GM21390 (cell line): Measurements from ENCODE around the gene RAD51B.

Source experiments
- ATAC-seq: cut with Tn5 transposase; IDR thresholded peaks from one replicate; pipeline ENCODE4 v1.9.1; 2021; ENCODE audit not compliant: unreplicated experiment

RAD51B gene

GRCh38 chr14:68667313-68667791 lies 847.8 kb downstream of the RAD51B start:
- no peak for ATAC-seq

- ATAC-seq: no peak
Measured at GRCh38 chr14:68668028-68668427, 848.4 kb downstream of the RAD51B start.

- no peak for ATAC-seq
Measured at GRCh38 chr14:68668531-68668930, 849.0 kb downstream of the RAD51B start.

DNA sequence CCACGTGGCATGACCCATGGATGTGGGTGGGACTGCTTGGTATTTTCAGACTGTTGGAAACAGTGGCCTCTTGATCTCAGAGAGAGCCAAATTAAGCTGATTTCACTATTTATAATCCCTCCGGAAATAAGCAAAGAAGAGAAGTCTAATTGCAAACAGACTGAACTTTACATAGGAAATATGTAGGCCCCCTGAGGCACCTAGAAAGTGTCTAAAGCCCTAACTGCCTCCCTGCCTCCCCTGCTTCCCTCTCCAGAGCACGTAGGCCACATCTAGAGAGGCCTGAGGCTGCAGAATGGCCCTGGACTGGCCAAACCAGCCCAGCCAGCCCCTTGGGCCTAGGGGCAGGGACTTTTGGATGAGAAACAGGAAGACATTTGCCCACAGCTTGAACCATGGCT lies 849.5 kb downstream of the RAD51B start:
- ATAC-seq: no peak

GRCh38 chr14:68669603-68670358 lies 850.2 kb downstream of the RAD51B start:
- no peak for ATAC-seq

DNA sequence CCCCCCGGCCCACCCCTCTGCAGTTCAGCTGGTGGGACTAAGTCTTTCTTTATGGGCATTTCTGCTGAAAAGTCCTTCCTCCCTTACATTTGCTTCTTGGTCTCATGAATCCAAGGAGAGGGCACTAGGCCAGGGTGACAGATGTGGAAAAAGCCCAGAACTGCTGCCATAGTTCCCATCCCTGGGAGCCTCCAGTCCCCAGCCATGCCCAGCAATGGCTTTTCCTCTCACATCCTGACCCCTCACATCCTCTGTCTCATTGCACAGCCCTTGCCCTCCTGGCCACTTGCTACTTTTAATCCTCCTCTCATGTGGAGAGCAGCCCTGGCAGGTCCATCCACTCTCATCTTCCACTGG lies 850.8 kb downstream of the RAD51B start:
- no peak for ATAC-seq

DNA sequence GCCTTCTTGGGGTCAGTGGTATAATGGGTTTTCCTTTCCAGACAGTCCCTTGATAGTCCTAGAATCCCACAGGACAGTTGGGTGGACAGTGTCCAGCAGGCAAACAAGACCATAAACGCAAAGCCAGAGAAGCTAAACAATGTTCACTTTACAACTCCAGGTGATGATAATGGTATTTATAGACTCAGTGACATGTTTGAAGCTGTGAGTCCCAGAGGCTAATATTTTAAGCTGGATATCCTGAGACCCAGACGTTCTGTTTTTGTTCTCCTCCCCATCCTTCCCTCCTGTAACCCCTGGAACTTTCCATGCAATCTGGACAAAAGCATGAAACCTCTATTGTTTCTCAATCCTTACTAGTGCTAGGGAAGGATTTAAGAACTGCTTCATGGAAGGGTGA lies 852.3 kb downstream of the RAD51B start:
- no peak for ATAC-seq

- ATAC-seq: no peak
Measured at GRCh38 chr14:68672609-68673285, 853.2 kb downstream of the RAD51B start.

- ATAC-seq: no peak
Measured at GRCh38 chr14:68673464-68673863, 853.9 kb downstream of the RAD51B start.

DNA sequence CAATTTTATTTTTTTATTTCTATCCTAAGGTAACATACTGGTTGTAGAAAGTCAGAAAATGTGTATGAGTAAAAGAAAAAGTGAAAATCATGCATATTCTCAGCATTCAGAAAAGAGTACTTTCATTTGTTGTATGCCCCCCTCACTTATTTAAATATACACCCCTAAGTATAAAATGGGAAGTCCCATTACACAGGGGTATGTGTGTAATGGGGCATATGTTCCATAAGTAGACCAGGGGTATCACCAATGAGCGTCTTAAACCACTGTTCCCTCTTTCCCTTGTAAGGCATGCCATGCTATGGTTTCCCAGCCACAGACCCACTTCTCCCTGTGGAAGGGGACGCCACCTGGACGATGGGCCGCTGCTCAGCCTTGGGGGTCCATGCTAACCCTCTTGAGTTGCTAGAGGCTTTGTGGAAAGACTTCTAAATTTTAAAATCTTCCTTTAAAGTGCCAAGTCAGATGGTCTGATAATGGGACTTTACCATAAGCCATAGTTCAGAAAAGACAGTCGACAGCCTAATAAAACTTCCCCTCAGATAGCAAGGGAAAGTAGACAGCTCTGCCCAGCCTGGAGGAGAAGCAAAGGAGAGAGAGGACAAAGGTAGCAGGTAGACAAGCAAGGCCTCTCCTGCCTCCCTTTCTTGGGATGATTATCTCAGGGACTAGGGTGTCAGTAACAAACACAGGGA lies 855.1 kb downstream of the RAD51B start:
- no peak for ATAC-seq

- no peak for ATAC-seq
Measured at GRCh38 chr14:68675233-68675577, 855.6 kb downstream of the RAD51B start.

- ATAC-seq: no peak
Measured at GRCh38 chr14:68676511-68676943, 856.9 kb downstream of the RAD51B start.

GRCh38 chr14:68677476-68677875 lies 857.9 kb downstream of the RAD51B start:
- ATAC-seq: no peak

- no peak for ATAC-seq
Measured at GRCh38 chr14:68677901-68678300, 858.3 kb downstream of the RAD51B start.

- no peak for ATAC-seq
Measured at GRCh38 chr14:68678471-68678870, 858.9 kb downstream of the RAD51B start.

DNA sequence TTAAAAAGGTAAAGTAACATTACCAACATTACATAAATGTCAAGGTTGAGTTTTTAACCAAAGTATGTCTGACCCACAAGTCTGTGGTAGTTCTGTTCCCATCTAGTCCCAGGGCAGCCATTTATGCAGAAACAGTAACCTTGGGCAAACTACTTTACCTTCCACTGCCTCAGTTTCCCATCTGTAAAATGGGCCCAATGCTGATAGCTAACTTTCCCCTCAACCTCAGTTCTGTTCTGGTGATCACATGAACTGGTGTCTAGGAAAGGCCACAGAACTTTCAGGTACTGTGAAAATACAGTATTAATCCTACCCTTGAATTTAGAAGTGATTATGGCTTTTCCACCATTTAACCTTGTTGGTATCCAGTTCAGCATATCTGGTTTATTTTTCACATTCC lies 859.7 kb downstream of the RAD51B start:
- ATAC-seq: no peak

DNA sequence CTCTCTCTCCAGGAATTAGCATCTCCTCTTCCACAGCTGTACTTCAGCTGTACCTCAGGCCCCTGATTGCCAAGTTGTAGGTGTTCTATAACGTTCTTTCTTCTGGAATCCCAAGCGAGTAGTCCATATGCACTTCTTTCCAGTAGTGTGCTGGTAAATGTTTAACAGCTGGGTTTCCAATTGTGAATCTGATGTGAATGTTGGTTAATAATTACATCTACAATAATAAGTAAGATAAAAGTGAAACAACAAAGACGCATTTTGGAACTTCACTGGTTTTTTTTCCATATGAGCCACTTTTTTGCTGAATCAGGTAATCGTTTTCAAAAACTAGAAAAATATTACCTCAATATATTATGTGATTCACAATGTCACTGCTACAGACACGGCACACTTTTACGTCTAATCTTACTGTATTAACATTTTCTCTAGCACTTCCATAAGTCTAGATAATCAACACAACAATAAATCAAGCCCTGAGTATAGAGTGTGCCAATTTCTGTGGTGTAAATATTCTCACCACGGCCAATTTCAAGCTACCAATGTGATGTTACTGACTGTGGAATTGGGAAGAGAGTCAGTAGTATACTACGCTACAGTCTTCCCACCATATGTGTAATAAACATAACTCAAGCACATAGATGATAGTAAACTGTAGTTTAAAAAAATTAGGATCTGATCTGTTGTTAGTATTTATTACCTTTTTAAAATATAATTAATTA lies 860.3 kb downstream of the RAD51B start:
- ATAC-seq: no peak

- no peak for ATAC-seq
Measured at GRCh38 chr14:68680541-68681051, 861.0 kb downstream of the RAD51B start.

DNA sequence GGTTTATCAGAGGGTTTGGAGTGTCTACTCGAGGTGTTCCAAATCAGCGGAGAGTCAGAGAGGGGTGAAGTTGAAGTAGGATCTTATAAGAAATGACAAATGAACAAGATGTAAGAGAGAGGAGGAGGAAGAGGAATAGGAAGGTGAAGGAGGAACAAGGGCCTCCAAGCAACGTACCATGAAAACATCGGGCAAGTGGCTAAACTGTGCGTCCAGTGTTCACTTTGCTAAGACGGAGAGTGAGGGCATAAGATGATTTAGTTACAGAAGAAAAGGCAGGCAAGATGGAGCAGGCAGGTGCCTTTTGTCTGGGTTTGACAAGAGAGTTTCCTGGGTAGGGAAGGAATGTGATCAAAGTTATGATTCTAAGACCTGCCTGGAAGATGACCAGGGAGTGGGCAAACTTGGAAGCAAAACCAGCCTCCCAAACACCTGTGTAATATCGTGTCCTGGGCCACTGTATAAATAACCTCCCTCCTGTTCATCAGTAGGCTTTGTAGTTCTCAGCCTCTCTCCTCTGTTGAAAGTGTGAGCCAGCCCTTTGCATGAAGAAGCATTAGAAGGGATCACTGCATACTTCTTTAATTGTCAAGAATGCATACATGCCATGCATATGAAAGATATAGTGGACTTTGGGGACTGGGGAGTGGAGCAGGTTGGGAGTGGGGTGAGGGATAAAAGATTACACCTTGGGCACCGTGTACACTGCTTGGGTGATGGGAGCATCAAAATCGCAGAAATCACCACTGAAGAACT lies 861.9 kb downstream of the RAD51B start:
- no peak for ATAC-seq
